ENCODE results near the gene TMPRSS9.

DNA sequence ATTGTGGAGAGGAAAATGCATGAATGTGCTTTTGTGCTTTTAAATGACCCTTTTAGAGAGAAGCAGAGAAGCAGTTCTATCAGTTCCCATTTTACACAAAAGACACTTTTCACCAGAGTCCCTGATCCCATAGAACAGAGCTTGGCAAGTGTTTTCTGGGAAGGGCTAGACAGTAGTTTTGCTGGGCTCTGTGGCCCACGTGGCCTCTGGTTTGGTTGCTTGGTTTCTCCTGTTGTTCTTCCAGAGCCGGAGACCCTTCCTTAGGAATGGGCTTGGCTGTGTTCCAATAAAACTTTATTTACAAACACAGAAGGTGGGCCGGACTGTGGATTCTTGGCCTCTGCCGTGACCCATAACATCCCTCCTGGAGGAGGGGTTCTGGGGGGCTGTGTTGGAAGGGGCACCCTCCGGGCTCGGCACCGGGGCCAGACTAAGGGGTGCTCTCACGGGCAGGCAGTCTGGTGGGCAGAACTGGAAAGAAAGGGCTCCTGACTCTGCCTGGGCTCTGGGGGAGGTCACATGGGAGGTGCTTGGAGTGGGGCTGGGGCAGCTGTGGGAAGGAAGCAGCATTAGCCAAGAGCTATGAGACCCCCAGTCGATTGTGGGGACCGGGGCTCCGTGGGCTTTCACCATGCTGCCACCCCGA is 28.3 kb upstream of the TMPRSS9 start:
- TF ChIP-seq, protein P1, sequence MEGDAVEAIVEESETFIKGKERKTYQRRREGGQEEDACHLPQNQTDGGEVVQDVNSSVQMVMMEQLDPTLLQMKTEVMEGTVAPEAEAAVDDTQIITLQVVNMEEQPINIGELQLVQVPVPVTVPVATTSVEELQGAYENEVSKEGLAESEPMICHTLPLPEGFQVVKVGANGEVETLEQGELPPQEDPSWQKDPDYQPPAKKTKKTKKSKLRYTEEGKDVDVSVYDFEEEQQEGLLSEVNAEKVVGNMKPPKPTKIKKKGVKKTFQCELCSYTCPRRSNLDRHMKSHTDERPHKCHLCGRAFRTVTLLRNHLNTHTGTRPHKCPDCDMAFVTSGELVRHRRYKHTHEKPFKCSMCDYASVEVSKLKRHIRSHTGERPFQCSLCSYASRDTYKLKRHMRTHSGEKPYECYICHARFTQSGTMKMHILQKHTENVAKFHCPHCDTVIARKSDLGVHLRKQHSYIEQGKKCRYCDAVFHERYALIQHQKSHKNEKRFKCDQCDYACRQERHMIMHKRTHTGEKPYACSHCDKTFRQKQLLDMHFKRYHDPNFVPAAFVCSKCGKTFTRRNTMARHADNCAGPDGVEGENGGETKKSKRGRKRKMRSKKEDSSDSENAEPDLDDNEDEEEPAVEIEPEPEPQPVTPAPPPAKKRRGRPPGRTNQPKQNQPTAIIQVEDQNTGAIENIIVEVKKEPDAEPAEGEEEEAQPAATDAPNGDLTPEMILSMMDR (IDR thresholded peaks at IDR 0.05): no peak
- no peak for TF ChIP-seq POLR2A (IDR thresholded peaks at IDR 0.05)

All from Peyer's patch (tissue), 4 donors.